NCI-H1417 treated with DMSO at 0.1 percent for 48 hours (cell line): ENCODE results near the gene CD300E.
"Not testable (repeated sequence)": the region's sequence is repeated elsewhere in the genome, so short reads cannot be mapped to it uniquely, and the experiment has no call there.

ENCODE experiments used
- DNase-seq: peaks from one replicate; lab custom pipeline; 2025; lab: John Stamatoyannopoulos, UW

CD300E gene

DNA sequence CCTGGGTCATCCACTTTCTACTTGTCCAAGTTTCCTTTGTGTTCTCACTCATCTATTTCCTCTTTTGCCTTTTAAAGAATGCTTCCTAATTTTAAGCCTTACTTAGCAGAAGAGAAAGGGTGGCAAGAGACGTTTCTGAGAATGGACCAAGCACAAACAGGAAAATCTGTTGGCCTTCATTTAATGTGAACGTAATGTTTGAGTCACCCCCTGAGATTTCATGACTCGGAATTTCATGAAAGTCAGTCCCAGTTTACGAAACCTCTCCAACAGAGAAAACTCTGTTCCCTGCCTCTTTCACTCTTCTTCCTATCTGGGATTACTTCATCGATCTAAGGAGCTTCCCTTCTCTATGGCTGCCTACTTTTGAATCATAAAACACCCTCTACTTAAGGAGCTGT lies at the start of gene CD300E:
CD300E (minus strand) TSS at position 46 of the 401 bp plus-strand sequence. CDS start 117 bp downstream, outside the sequence.
- no peak for DNase-seq

- no peak for DNase-seq
These were observed 47.7 kb upstream of the CD300E start for GRCh38 chr17:74671031-74671771.

DNA sequence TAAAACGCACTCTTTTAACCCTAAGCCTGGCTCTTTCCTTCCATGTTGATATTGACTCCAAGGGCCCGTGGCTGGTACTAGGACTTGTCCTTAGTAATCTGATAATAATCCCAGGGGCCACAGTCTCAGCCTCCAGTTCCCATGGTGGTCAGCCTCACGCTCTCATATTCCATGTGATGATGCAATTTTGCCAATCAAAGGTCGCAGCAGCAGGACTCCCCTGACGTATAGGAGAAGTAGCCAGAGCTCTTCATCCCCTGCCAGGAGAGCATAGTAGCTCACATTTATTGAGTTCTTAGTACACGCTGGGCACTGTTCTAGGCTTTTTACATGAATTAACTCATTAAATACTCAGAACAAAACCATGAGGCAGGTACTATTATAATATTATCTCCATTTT lies 46.8 kb upstream of the CD300E start:
- no peak for DNase-seq

GRCh38 chr17:74663561-74663960 lies 40.0 kb upstream of the CD300E start:
- no peak for DNase-seq

DNA sequence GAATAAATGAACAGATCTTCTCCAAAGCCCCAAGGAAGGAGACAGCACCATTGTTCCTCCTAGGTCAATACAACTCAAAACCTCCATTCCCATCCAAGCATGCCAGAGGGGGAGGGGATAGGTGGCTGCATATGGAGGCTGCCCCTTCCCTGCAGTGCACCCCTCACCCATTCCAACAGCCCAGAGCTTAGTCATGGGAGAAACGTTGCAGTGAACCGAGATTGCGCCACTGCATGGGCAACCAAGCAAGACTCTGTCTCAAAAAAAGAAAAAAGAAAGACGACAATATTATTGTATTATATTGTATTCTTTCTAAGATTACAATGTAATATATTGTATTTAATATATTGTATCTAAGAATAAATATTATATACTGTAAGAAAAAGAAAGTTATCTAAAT lies 36.4 kb upstream of the CD300E start:
- no peak for DNase-seq

GRCh38 chr17:74658620-74659019 lies 35.1 kb upstream of the CD300E start:
- no peak for DNase-seq

DNA sequence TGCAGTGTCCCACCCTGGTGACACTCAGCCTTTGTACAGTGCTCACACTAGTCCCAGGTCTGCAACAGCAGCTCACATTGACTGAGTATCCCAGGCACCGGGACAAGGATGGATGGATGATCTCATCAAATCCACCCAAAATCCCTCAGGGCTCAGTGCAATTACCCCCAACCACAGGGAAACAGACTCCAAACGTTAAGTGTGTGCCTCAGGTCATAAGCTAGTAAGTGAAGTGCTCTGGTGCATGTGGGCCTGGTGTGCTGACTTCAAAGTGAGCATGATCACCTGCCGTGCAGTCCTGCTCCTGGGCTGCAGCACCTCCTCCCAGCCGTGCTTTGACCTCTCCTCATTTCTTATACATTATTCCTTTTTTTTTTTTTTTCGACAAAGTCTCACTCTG lies 31.2 kb upstream of the CD300E start:
- no peak for DNase-seq

- DNase-seq: no peak
These were observed 28.5 kb upstream of the CD300E start for GRCh38 chr17:74652020-74652419.

GRCh38 chr17:74649909-74650308 lies 26.4 kb upstream of the CD300E start:
- no peak for DNase-seq

DNA sequence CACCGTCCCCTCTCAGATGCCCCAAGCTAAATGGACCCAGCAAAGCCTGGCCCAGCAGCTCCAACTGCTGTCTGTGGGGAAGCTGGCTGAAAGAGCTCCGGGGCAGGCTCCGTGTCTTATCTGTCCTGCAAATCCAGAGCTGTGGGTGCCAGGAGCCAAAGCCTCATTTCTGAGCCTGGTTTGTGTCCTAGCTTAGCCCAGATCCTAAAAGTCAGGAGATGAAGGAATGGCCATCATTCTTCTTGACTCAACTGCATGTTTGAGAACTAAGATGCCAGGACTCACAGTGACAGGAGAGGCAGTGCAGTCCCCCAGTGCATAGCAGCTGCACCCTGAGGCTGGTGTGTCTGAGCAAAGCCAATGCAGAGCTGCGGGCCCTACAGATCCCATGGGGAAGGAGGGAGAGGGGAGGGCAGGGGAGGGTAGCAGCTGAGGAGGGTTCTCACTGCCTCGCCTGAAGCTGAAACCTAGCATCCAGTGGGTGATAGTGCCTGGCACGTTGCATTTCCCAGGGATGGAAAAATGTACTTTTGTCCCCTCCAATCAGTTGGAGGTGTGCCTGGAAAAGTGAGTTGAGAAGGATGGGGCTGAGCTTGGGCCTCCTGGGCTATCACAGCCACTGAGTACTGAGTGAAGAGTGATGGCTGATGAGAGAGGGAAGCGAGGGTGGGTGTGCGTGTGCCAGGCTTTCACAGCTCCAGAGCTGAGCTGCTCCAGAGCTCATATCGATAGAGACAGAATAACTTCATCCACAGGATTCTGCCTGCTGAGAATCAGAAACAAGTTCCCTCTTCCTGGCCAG lies 24.5 kb upstream of the CD300E start:
- DNase-seq: no peak

DNA sequence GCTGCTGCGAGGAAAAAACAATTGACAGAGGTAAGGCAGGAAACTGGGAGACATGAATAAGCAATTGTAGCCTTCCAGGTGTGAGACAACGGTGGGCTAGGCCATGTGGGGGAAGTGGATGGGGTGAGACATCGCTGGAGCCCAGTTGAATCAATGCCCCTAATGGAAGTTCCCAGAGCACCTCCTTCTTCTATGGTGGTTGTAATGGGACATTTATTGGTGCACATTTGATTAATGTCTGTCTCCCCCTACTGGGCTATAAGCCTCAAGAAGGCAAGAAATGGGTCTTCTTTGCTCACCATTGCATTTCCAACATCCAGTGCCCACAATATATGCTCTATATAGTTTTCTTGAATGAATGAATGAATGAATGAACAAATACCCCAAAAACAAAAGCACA lies 22.7 kb upstream of the CD300E start:
- DNase-seq: no peak

DNA sequence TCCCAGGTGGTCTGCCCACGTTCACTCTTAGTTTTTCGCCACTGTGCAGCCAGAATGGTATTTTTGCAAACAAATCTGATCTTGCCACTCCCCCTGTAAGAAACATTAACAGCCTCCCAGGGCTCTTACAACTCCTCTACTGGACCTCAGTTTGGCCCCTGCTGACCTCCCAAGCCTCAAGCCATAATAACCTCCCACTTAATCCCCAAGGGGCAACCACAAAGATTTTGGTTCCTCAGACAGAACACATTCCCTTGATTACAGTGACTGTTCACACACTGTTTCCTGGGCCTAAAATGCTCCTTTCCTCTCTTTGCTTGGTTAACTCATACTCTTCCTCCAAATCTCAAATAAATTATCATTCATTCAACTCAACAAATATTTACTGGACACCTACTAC lies 21.5 kb upstream of the CD300E start:
- DNase-seq: no peak

- DNase-seq: no peak
These were observed 20.9 kb upstream of the CD300E start for GRCh38 chr17:74644419-74644818.

- DNase-seq: no peak
These were observed 20.3 kb upstream of the CD300E start for GRCh38 chr17:74643826-74644225.

GRCh38 chr17:74642995-74643394 lies 19.5 kb upstream of the CD300E start:
- DNase-seq: no peak

DNA sequence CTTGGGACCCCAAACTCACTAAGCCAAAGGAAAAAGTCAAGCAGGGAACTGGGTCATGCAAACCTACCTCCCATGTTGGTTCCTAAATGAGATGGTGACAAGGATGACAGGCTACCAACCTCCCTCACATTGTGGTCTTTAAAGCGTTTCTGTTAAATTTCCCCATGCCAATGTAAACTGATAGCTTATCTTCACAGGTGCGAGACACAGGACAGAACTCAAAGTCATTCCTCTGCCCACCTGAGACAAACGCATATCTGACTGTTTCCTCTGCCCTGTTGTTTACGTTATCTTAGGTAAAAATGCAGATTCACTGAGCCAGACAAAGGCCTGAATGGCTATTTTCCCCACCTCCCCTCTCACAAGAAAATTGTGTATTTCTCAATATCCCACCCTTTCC lies 19.0 kb upstream of the CD300E start:
- DNase-seq: no peak

GRCh38 chr17:74641958-74642298 lies 18.4 kb upstream of the CD300E start:
- DNase-seq: no peak

GRCh38 chr17:74641224-74641957 lies 17.9 kb upstream of the CD300E start:
- no peak for DNase-seq

DNA sequence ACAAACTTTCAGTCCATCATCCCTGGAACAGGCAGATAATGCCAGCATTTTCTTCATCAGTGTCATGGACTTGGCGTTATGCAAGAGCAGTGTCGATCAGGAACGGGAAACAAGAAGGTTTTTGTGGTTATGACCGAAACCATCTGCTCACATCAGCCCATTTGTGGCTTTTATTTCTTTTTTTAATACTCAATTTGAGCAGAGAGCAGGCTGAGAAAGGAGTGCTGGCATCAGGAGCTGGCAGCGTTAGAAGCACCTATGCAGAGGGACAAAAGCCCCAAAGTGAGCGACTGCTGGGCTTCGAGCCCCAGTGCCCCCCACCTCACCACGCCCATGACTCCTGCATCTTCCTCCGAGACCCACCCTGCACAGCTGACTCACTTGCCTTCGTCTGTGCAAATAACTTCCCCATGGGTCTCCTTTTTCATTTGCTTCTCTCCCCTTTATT lies 16.2 kb upstream of the CD300E start:
- DNase-seq: no peak

GRCh38 chr17:74637926-74638325 lies 14.4 kb upstream of the CD300E start:
- no peak for DNase-seq

DNA sequence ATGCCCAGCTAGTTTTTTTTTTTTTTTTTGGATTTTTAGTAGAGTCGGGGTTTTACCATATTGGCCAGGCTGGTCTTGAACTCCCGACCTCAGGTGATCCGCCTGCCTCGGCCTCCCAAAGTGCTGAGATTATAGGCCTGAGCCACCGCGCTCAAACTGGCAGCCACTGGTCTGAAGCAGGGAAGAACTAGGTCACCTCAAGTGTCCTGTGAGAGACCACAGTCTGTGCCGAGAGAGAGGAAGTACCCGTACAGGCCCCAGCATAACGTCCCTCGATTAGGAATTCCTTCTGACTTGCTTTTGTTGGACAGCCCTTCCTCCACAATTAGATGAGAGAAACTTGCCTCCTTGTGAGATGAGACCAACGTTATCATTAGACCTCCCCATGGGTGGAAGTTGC lies 13.7 kb upstream of the CD300E start:
- no peak for DNase-seq

DNA sequence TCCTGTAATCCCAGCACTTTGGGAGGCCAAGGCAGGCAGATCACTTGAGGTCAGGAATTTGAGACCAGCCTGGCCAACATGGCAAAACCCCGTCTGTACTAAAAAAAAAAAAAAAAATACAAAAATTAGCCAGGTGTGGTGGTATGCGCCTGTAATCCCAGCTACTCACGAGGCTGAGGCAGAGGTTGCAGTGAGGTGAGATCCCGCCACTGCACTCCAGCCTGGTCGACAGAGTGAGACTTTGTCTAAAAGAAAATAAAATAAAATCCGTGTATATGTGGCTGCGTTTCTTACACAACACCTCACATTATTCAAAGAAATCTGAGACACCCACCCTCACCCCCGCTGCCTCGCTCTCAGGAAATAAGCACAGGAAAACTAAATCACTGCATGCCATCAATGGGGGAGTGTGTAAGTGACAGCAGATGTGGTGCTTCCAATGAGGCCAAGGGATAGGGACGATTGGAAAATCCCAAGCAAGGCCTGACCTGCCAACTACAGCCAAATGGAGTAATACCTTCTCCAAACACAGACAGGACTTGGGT lies 13.1 kb upstream of the CD300E start:
- not testable (repeated sequence) for DNase-seq

GRCh38 chr17:74635418-74635817 lies 11.9 kb upstream of the CD300E start:
- no peak for DNase-seq
